Measurements from ENCODE around the gene UBXN11.

The UBXN11 gene

GRCh38 chr1:26288311-26288941 lies 18.0 kb downstream of the UBXN11 start:
- in situ Hi-C loops (cut with MboI; ENCODE audit: low sequenced_read_pairs), result no loop called here

- in situ Hi-C loops (cut with MboI; ENCODE audit: low sequenced_read_pairs), result no loop called here
Observed at GRCh38 chr1:26287811-26288210, 18.6 kb downstream of the UBXN11 start.

GRCh38 chr1:26287033-26287711 lies 19.3 kb downstream of the UBXN11 start:
- in situ Hi-C loops (cut with MboI; ENCODE audit: low sequenced_read_pairs), result no loop called here

GRCh38 chr1:26286064-26286416 lies 20.4 kb downstream of the UBXN11 start:
- in situ Hi-C loops (cut with MboI; ENCODE audit: low sequenced_read_pairs), result no loop called here

GRCh38 chr1:26285366-26286063 lies 20.9 kb downstream of the UBXN11 start:
- in situ Hi-C loops (cut with MboI; ENCODE audit: low sequenced_read_pairs), result no loop called here

GRCh38 chr1:26284597-26285347 lies 21.7 kb downstream of the UBXN11 start:
- in situ Hi-C loops (cut with MboI; ENCODE audit: low sequenced_read_pairs), result no loop called here

GRCh38 chr1:26283871-26284596 lies 22.4 kb downstream of the UBXN11 start:
- in situ Hi-C loops (cut with MboI; ENCODE audit: low sequenced_read_pairs), result no loop called here

- in situ Hi-C loops (cut with MboI; ENCODE audit: low sequenced_read_pairs), result no loop called here
Observed at GRCh38 chr1:26283279-26283853, 23.1 kb downstream of the UBXN11 start.

- in situ Hi-C loops (cut with MboI; ENCODE audit: low sequenced_read_pairs), result no loop called here
Observed at GRCh38 chr1:26282401-26282918, 24.0 kb downstream of the UBXN11 start.

- in situ Hi-C loops (cut with MboI; ENCODE audit: low sequenced_read_pairs), result no loop called here
Observed at GRCh38 chr1:26281971-26282370, 24.5 kb downstream of the UBXN11 start.

GRCh38 chr1:26281091-26281958 lies 25.1 kb downstream of the UBXN11 start:
- in situ Hi-C loops (cut with MboI; ENCODE audit: low sequenced_read_pairs), result no loop called here

GRCh38 chr1:26280333-26281042 lies 25.9 kb downstream of the UBXN11 start:
- in situ Hi-C loops (cut with MboI; ENCODE audit: low sequenced_read_pairs), result no loop called here

- in situ Hi-C loops (cut with MboI; ENCODE audit: low sequenced_read_pairs), result no loop called here
Observed at GRCh38 chr1:26279456-26280332, 26.7 kb downstream of the UBXN11 start, which contains the start of gene SH3BGRL3. SH3BGRL3 (plus strand) TSS chr1:26280086; CDS start chr1:26280156, 70 bp downstream.

GRCh38 chr1:26278724-26279455 lies 27.5 kb downstream of the UBXN11 start:
- in situ Hi-C loops (cut with MboI; ENCODE audit: low sequenced_read_pairs), result no loop called here

GRCh38 chr1:26278303-26278702 lies 28.1 kb downstream of the UBXN11 start:
- in situ Hi-C loops (cut with MboI; ENCODE audit: low sequenced_read_pairs), result no loop called here

- in situ Hi-C loops (cut with MboI; ENCODE audit: low sequenced_read_pairs), result no loop called here
Observed at GRCh38 chr1:26277719-26278118, 28.7 kb downstream of the UBXN11 start.

- in situ Hi-C loops (cut with MboI; ENCODE audit: low sequenced_read_pairs), result no loop called here
Observed at GRCh38 chr1:26277261-26277661, 29.2 kb downstream of the UBXN11 start.
